GM19023 (cell line): ENCODE data around the gene TRIM29.
"Not testable (repeated sequence)": the region's sequence is repeated elsewhere in the genome, so short reads cannot be mapped to it uniquely, and the experiment has no call there.

Experiments
- ATAC-seq: cut with Tn5 transposase; IDR thresholded peaks from one replicate; pipeline ENCODE4 v1.9.1; 2021; ENCODE audit warnings: mild to moderate bottlenecking, moderate library complexity; ENCODE audit not compliant: unreplicated experiment

Gene TRIM29

GRCh38 chr11:120172054-120172911 is 34.4 kb upstream of the TRIM29 start:
- ATAC-seq: no peak

GRCh38 chr11:120170741-120171261 is 32.9 kb upstream of the TRIM29 start:
- ATAC-seq: no peak

GRCh38 chr11:120169981-120170698 is 32.2 kb upstream of the TRIM29 start:
- ATAC-seq: no peak

- ATAC-seq: peak; percentile 62
These were observed 31.2 kb upstream of the TRIM29 start for GRCh38 chr11:120168960-120169681.

GRCh38 chr11:120168108-120168959 is 30.4 kb upstream of the TRIM29 start:
- ATAC-seq: no peak

- ATAC-seq: no peak
These were observed 29.7 kb upstream of the TRIM29 start for GRCh38 chr11:120167659-120168058.

- no peak for ATAC-seq
These were observed 22.5 kb upstream of the TRIM29 start for GRCh38 chr11:120160436-120160835.

GRCh38 chr11:120153221-120153620 is 15.3 kb upstream of the TRIM29 start:
- no peak for ATAC-seq

- no peak for ATAC-seq
These were observed 13.6 kb upstream of the TRIM29 start for GRCh38 chr11:120151536-120151935.

GRCh38 chr11:120149246-120149645 is 11.3 kb upstream of the TRIM29 start:
- ATAC-seq: no peak

GRCh38 chr11:120147950-120148270 is 10.0 kb upstream of the TRIM29 start:
- ATAC-seq: no peak

GRCh38 chr11:120147094-120147949 is 9.4 kb upstream of the TRIM29 start:
- ATAC-seq: no peak

GRCh38 chr11:120146413-120147093 is 8.6 kb upstream of the TRIM29 start:
- no peak for ATAC-seq

- ATAC-seq: no peak
These were observed 6.6 kb upstream of the TRIM29 start for GRCh38 chr11:120144501-120144900.

- ATAC-seq: not testable (repeated sequence)
These were observed 5.6 kb upstream of the TRIM29 start for GRCh38 chr11:120143472-120143871.

GRCh38 chr11:120142441-120143100 is 4.7 kb upstream of the TRIM29 start:
- no peak for ATAC-seq

- no peak for ATAC-seq
These were observed 4.0 kb upstream of the TRIM29 start for GRCh38 chr11:120141768-120142423.
